K562 (cell line): ENCODE results near the gene CNPY4. TPM values are rescaled to one million over a fixed set of nuclear protein-coding genes. Genes with fewer than 3 reads are reported as not detected.
A peak's percentile ranks its signal among the peaks of the same experiment; 100 is the strongest.

Experiments used
- CREB1 ChIP-seq, 2 experiments: sonication (generic) in 1 of 2; formaldehyde crosslinking in 1 of 2; IDR thresholded peaks; 2 replicates each; pipeline versions ENCODE4 v1.6.1 to v1.8.0; 2012 to 2022; ENCODE audit warnings: inconsistent platforms in 1 of 2, mild to moderate bottlenecking in 1 of 2, missing genetic modification reagents in 1 of 2, moderate library complexity in 1 of 2
- ELF1 ChIP-seq: fragments of 200-800 bp; sonication (Bioruptor generic); IDR thresholded peaks from 2 replicates; pipeline ENCODE4 v1.6.1; 2016; ENCODE audit warnings: missing genetic modification characterization, missing compliant biosample characterization
- HDAC1 ChIP-seq, 2 experiments: fragments of 450-650 bp; IDR thresholded peaks; 2 replicates each; pipeline ENCODE4 v1.6.1; 2016 to 2017; ENCODE audit warnings: inconsistent platforms in 1 of 2, mild to moderate bottlenecking in 1 of 2, moderate library complexity in 1 of 2
- NR1H2 ChIP-seq: sonication (generic); formaldehyde crosslinking; IDR thresholded peaks from 2 replicates; pipeline ENCODE4 v1.4.0; 2020; ENCODE audit warnings: mild to moderate bottlenecking, missing genetic modification reagents
- TEAD1 ChIP-seq, 2 experiments: fragments of 450-650 bp in 1 of 2; sonication (generic) in 1 of 2; formaldehyde crosslinking; IDR thresholded peaks; 2 replicates each; pipeline versions ENCODE4 v1.4.0 to v1.8.0; 2020 to 2022; ENCODE audit warnings: mild to moderate bottlenecking in 2 of 2, missing genetic modification reagents in 1 of 2
- ZNF232 ChIP-seq: sonication (generic); formaldehyde crosslinking; IDR thresholded peaks from 2 replicates; pipeline ENCODE4 v1.8.0; 2022; ENCODE audit warnings: mild to moderate bottlenecking, missing genetic modification reagents
- ZNF239 ChIP-seq: fragments of 250-450 bp; sonication (Bioruptor Pico); IDR thresholded peaks from 2 replicates; pipeline ENCODE4 v1.4.0; 2020; ENCODE audit warnings: mild to moderate bottlenecking
- polyA plus RNA-seq, 8 experiments: library from polyadenylated mRNA; depleted of rRNA in 4 of 8; stranded (reverse) in 5 of 8; unstranded in 3 of 8; fragments of >200 nt; fragmentation: Nextera tagmentation in 2 of 8; fragmentation: Illumina TruSeq in 1 of 8; extraction: Ambion mirVana in 2 of 8; extraction: Trizol in 1 of 8; gene quantifications; 2 replicates each; pipeline versions ENCODE4 v1.2.1 to v1.2.3, GENCODE V29; 2011 to 2014; ENCODE audit warnings: inconsistent platforms in 1 of 8, missing spikeins in 1 of 8
- total RNA-seq, 7 experiments: library from RNA; depleted of rRNA in 6 of 7; stranded (reverse); fragments of >200 nt in 6 of 7; fragmentation: Illumina TruSeq in 2 of 7; extraction: Trizol in 2 of 7; gene quantifications; 2 replicates each; pipeline versions ENCODE4 v1.2.1 to v1.2.3, GENCODE V29; 2011 to 2021; ENCODE audit warnings: low replicate concordance in 1 of 7
- TF ChIP-seq, protein P1 (sequence below), 2 experiments: fragments of 450-650 bp; formaldehyde crosslinking in 1 of 2; IDR thresholded peaks; 2 replicates each; pipeline versions ENCODE4 v1.4.0 to v1.6.1; 2014 to 2020; ENCODE audit warnings: mild to moderate bottlenecking in 2 of 2, borderline replicate concordance in 1 of 2, low read depth in 1 of 2
- TF ChIP-seq, protein P2 (sequence below): sonication (generic); formaldehyde crosslinking; IDR thresholded peaks from 2 replicates; pipeline ENCODE4 v1.8.1; 2023; ENCODE audit warnings: mild to moderate bottlenecking, missing genetic modification reagents

Gene CNPY4
- total and polyA plus RNA-seq, 9 of the 15 experiments (the other 6 are each of a cell fraction or from before 2014, with no cell fraction given), result 1.9 to 11.2 (median 7.0) TPM

DNA sequence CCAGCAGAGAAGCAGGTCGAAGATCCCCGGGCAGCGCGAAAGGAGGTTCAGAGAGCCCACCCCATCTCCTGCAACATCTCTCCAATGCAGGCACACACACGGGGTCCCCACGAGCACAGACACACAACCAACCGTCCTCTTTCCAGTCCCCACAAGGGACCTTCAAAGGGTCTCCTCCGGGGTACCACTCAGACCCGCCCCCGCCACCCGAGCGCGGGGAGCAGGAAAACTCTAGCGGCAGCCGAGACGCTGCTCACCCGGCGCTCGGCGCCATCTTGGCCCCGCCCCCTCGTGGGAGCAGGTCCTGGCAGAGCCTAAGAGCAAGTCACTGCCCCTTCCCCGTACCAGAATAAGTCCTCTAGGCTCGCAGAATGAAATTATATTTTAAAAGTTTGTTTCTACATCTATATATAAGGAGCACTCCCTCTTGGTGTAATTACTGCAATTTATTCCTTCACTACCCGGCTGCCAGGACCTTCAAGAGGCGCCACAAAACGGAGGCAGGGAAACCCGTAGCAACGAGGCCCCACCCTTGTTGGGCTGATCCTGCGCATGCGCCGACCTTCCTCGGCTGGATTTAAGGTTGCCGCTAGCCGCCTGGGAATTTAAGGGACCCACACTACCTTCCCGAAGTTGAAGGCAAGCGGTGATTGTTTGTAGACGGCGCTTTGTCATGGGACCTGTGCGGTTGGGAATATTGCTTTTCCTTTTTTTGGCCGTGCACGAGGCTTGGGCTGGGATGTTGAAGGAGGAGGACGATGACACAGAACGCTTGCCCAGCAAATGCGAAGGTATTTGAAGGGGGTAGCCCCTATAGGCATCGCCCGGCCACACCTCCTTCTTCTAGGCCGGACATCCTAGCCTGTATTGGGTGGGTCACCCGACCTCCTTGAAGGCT is at the start of gene CNPY4, which contains the start of gene TAF6 (continued):
- TF ChIP-seq, protein P1, sequence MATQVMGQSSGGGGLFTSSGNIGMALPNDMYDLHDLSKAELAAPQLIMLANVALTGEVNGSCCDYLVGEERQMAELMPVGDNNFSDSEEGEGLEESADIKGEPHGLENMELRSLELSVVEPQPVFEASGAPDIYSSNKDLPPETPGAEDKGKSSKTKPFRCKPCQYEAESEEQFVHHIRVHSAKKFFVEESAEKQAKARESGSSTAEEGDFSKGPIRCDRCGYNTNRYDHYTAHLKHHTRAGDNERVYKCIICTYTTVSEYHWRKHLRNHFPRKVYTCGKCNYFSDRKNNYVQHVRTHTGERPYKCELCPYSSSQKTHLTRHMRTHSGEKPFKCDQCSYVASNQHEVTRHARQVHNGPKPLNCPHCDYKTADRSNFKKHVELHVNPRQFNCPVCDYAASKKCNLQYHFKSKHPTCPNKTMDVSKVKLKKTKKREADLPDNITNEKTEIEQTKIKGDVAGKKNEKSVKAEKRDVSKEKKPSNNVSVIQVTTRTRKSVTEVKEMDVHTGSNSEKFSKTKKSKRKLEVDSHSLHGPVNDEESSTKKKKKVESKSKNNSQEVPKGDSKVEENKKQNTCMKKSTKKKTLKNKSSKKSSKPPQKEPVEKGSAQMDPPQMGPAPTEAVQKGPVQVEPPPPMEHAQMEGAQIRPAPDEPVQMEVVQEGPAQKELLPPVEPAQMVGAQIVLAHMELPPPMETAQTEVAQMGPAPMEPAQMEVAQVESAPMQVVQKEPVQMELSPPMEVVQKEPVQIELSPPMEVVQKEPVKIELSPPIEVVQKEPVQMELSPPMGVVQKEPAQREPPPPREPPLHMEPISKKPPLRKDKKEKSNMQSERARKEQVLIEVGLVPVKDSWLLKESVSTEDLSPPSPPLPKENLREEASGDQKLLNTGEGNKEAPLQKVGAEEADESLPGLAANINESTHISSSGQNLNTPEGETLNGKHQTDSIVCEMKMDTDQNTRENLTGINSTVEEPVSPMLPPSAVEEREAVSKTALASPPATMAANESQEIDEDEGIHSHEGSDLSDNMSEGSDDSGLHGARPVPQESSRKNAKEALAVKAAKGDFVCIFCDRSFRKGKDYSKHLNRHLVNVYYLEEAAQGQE (IDR thresholded peaks at IDR 0.05; ENCODE audit: borderline replicate concordance), result no peak
- TF ChIP-seq, protein P1 (CRISPR knock-in tag; IDR thresholded peaks at IDR 0.05; ENCODE audit: low read depth), result peak; percentile 63; the same call in 1 of the 2 replicates
- TF ChIP-seq NR1H2 (CRISPR knock-in tag) (no peak), ZNF232 (CRISPR knock-in tag) (no peak), ZNF239 (CRISPR knock-in tag) (peak; percentile 31; the same call in 1 of the 2 replicates), TEAD1 (CRISPR knock-in tag; IDR thresholded peaks at IDR 0.05) (peak; percentile 37 to 41; a peak in 1 of 4 replicates), HDAC1 (IDR thresholded peaks at IDR 0.05) (peak; percentile 71 to 76; a peak in 3 of 4 replicates), CREB1 (IDR thresholded peaks at IDR 0.05) (0 out of 2 replicates have a peak, but pooled peaks have one; percentile 42), CREB1 (CRISPR knock-in tag; IDR thresholded peaks at IDR 0.05) (peak; percentile 57; the same call in 1 of the 2 replicates), ELF1 (0 out of 2 replicates have a peak, but pooled peaks have one; percentile 25)
- TF ChIP-seq, protein P2, sequence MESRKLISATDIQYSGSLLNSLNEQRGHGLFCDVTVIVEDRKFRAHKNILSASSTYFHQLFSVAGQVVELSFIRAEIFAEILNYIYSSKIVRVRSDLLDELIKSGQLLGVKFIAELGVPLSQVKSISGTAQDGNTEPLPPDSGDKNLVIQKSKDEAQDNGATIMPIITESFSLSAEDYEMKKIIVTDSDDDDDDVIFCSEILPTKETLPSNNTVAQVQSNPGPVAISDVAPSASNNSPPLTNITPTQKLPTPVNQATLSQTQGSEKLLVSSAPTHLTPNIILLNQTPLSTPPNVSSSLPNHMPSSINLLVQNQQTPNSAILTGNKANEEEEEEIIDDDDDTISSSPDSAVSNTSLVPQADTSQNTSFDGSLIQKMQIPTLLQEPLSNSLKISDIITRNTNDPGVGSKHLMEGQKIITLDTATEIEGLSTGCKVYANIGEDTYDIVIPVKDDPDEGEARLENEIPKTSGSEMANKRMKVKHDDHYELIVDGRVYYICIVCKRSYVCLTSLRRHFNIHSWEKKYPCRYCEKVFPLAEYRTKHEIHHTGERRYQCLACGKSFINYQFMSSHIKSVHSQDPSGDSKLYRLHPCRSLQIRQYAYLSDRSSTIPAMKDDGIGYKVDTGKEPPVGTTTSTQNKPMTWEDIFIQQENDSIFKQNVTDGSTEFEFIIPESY (CRISPR knock-in tag), result peak; percentile 52; the same call in 1 of the 2 replicates
